RWPE2 (cell line): ENCODE data around the gene CSGALNACT2.

Source experiments
- ATAC-seq: fragments of 200-7000 bp; cut with Tn5 transposase; 3 replicates; pipeline ENCODE4 v1.9.1; 2021; ENCODE audit warnings: low read depth
- DNase-seq: peaks from one replicate; pipeline ENCODE4 v3.0.0-alpha.2; 2020; ENCODE audit warnings: low spot score
- H3K27ac ChIP-seq: fragments of 450-650 bp; 2 replicates; pipeline ENCODE4 v1.5.1; 2017; ENCODE audit warnings: mild to moderate bottlenecking; ENCODE audit not compliant: poor library complexity, severe bottlenecking
- H3K27me3 ChIP-seq: fragments of 250-450 bp; sonication (Bioruptor Pico); 2 replicates; pipeline ENCODE4 v1.5.1; 2021; ENCODE audit warnings: mild to moderate bottlenecking, moderate library complexity; ENCODE audit not compliant: insufficient read depth, poor library complexity, severe bottlenecking
- H3K36me3 ChIP-seq: fragments of 250-450 bp; sonication (Bioruptor Pico); 2 replicates; pipeline ENCODE4 v1.5.1; 2020; ENCODE audit warnings: low read depth, mild to moderate bottlenecking, moderate library complexity
- H3K4me1 ChIP-seq: fragments of 250-450 bp; sonication (Bioruptor Pico); 2 replicates; pipeline ENCODE4 v1.5.1; 2021; ENCODE audit warnings: mild to moderate bottlenecking, moderate library complexity; ENCODE audit not compliant: insufficient read depth, poor library complexity, severe bottlenecking
- H3K4me3 ChIP-seq: fragments of 250-450 bp; sonication (Bioruptor Pico); 2 replicates; pipeline ENCODE4 v1.5.1; 2021; ENCODE audit warnings: mild to moderate bottlenecking, moderate library complexity; ENCODE audit not compliant: severe bottlenecking
- H3K9me3 ChIP-seq: fragments of 250-450 bp; sonication (Bioruptor Pico); 2 replicates; pipeline ENCODE4 v1.5.1; 2021; ENCODE audit warnings: mild to moderate bottlenecking, moderate library complexity; ENCODE audit not compliant: severe bottlenecking
- CTCF ChIP-seq: fragments of 450-650 bp; IDR thresholded peaks from one replicate; pipeline ENCODE4 v1.5.1; 2017; ENCODE audit warnings: mild to moderate bottlenecking, moderate library complexity; ENCODE audit not compliant: poor library complexity, severe bottlenecking

CSGALNACT2 gene

GRCh38 chr10:43114088-43114742, 24.0 kb upstream of the CSGALNACT2 start:
- H3K27ac ChIP-seq, result no peak overlapping the region
- DNase-seq, result no peak
- no peak for ATAC-seq
- H3K27me3 ChIP-seq, result no peaks in the 10 kb centered on the region
- no peaks in the 10 kb centered on the region for H3K9me3 ChIP-seq
- no peak overlapping the region for H3K4me3 ChIP-seq
- H3K4me1 ChIP-seq, result peaks cover 5% of the 10 kb centered on the region
- no peaks in the 10 kb centered on the region for H3K36me3 ChIP-seq
- no peak for TF ChIP-seq CTCF

GRCh38 chr10:43114743-43115611, 23.3 kb upstream of the CSGALNACT2 start:
- no peak overlapping the region for H3K4me3 ChIP-seq
- DNase-seq (no peak), ATAC-seq (0 out of 3 replicates have a peak, but pooled peaks have one; percentile 15)
- no peaks in the 10 kb centered on the region for H3K9me3 ChIP-seq
- peaks cover 5% of the 10 kb centered on the region for H3K4me1 ChIP-seq
- no peak for TF ChIP-seq CTCF
- no peak overlapping the region for H3K27ac ChIP-seq
- no peaks in the 10 kb centered on the region for H3K36me3 ChIP-seq
- H3K27me3 ChIP-seq, result no peaks in the 10 kb centered on the region

GRCh38 chr10:43115881-43116595, 22.2 kb upstream of the CSGALNACT2 start:
- H3K36me3 ChIP-seq, result no peaks in the 10 kb centered on the region
- no peak overlapping the region for H3K4me3 ChIP-seq
- H3K27me3 ChIP-seq, result no peaks in the 10 kb centered on the region
- H3K27ac ChIP-seq, result no peak overlapping the region
- ATAC-seq, result no peak
- H3K4me1 ChIP-seq, result no peaks in the 10 kb centered on the region
- no peak for TF ChIP-seq CTCF
- H3K9me3 ChIP-seq, result no peaks in the 10 kb centered on the region
- DNase-seq, result no peak

DNA sequence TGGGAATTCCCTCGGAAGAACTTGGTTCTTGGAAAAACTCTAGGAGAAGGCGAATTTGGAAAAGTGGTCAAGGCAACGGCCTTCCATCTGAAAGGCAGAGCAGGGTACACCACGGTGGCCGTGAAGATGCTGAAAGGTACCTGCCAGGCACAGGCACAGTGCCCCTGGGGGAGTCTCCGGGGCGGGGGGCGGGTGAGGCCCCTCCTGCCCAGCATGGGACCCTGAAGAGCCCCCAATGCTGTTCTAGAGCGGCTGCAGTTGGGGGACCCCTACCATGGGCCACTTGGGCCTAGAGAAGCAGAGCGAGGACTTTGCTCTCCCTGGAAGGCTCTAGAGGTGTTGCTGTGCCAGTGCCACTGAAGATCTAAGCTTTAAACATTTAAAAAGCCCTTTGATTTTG, 21.6 kb upstream of the CSGALNACT2 start:
- Histone ChIP-seq H3K9me3 (no peaks in the 10 kb centered on the region), H3K27ac (no peak overlapping the region), H3K36me3 (no peaks in the 10 kb centered on the region), H3K4me3 (no peak overlapping the region), H3K27me3 (no peaks in the 10 kb centered on the region), H3K4me1 (no peaks in the 10 kb centered on the region)
- no peak for DNase-seq
- no peak for ATAC-seq
- no peak for TF ChIP-seq CTCF
